ENCODE results near the gene MBTPS1. TPM values are rescaled to one million over a fixed set of nuclear protein-coding genes. Genes with fewer than 3 reads are reported as not detected.

MBTPS1 gene
- total and polyA plus RNA-seq, 9 of the 15 experiments (the other 6 are each of a cell fraction or from before 2014, with no cell fraction given), result 2.8 to 57.6 (median 43.8) TPM

GRCh38 chr16:84021488-84021887 is 95.3 kb downstream of the MBTPS1 start (continued):
- TF ChIP-seq, protein P1, sequence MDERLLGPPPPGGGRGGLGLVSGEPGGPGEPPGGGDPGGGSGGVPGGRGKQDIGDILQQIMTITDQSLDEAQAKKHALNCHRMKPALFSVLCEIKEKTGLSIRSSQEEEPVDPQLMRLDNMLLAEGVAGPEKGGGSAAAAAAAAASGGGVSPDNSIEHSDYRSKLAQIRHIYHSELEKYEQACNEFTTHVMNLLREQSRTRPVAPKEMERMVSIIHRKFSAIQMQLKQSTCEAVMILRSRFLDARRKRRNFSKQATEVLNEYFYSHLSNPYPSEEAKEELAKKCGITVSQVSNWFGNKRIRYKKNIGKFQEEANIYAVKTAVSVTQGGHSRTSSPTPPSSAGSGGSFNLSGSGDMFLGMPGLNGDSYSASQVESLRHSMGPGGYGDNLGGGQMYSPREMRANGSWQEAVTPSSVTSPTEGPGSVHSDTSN (CRISPR knock-in tag; IDR thresholded peaks at IDR 0.05; ENCODE audit: low read depth), result no peak
- TF ChIP-seq, protein P1 (tag; conservative IDR thresholded peaks at IDR 0.05; ENCODE audit: low read depth), result no peak
- TF ChIP-seq KLF10 (CRISPR knock-in tag; IDR thresholded peaks at IDR 0.05) (no peak), ZNF707 (CRISPR knock-in tag; conservative IDR thresholded peaks at IDR 0.05) (peak; percentile 96), TOE1 (IDR thresholded peaks at IDR 0.05; ENCODE audit: borderline replicate concordance) (no peak), TOE1 (CRISPR knock-in tag; IDR thresholded peaks at IDR 0.05; ENCODE audit: borderline replicate concordance, low read depth) (no peak), POLR3A (IDR thresholded peaks at IDR 0.05; ENCODE audit: borderline replicate concordance, extremely low read depth, insufficient read depth, insufficient read length) (no peak), HDAC1 (IDR thresholded peaks at IDR 0.05) (no peak), PHF21A (IDR thresholded peaks at IDR 0.05; ENCODE audit: borderline replicate concordance, low read depth) (no peak), ATF4 (CRISPR knock-in tag; IDR thresholded peaks at IDR 0.05) (no peak), MAFF (IDR thresholded peaks at IDR 0.05; ENCODE audit: low read length) (no peak), TRIM28 (IDR thresholded peaks at IDR 0.05) (0 out of 2 replicates have a peak, but pooled peaks have one; percentile 59), ZNF830 (CRISPR knock-in tag; IDR thresholded peaks at IDR 0.05) (no peak), CBX3 (IDR thresholded peaks at IDR 0.05; ENCODE audit: borderline replicate concordance in 1 of 2, low read length in 2 of 2) (0 out of 3 replicates have a peak, but pooled peaks of 1 of the 2 experiments have one; percentile 50), ZNF143 (CRISPR knock-in tag; IDR thresholded peaks at IDR 0.05) (no peak), ETS2 (tag; IDR thresholded peaks at IDR 0.05; ENCODE audit: borderline replicate concordance, poor library complexity, severe bottlenecking) (no peak), SP1 (CRISPR knock-in tag; IDR thresholded peaks at IDR 0.05) (no peak)
- TF ChIP-seq, protein P2, sequence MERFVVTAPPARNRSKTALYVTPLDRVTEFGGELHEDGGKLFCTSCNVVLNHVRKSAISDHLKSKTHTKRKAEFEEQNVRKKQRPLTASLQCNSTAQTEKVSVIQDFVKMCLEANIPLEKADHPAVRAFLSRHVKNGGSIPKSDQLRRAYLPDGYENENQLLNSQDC (CRISPR knock-in tag; IDR thresholded peaks at IDR 0.05), result no peak
